NCI-H187 (cell line): ENCODE results near the gene FRS3.

Source experiments
- DNase-seq, 2 experiments: peaks; one replicate each; lab custom pipeline; 2025; lab: John Stamatoyannopoulos, UW

The FRS3 gene

DNA sequence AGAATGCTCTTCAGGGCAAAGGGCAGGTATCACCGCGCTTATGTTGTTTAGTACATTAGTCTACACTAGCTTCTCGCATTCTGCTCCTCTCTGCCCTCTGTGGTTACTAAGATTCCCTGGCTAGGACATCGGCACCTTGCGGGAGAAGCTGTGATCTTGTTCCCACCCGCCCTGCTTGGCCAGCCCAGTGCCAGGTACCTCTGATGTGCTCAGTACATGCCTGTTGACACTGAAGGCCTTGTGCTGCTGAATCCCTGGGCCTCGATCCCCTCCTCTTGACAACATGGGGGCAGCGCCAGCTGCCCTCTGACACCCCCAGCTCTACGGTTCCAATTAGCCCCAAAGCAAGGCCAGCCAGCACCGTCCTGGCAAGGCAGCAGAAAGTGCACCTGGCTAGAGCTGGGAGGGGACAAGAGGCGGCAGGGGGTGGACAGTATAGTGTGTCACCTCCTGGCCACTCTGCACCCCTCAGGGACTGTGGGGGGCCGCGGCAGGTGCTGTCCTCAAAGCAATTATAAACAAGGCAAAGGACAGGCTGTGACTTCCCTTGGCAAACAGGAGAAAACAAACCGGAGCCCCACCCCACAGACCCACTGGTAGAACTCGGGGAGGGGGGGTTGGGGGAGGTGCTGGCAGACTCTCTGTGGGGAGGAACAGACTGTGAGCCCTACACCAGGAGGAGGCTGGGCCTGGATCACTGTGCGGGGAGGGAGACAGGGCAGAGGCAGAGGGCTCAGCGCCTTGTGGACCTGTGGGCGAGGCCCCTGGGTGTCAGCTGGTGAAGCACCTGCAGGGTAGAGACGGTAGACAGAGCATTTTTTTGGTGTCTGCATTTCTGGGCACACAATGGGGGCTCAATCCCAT lies 51.4 kb downstream of the FRS3 start:
- peak in 1 of 2 experiments; percentile 43 for DNase-seq

- DNase-seq = no peak
Observed at GRCh38 chr6:41727705-41728072, 52.0 kb downstream of the FRS3 start.

DNA sequence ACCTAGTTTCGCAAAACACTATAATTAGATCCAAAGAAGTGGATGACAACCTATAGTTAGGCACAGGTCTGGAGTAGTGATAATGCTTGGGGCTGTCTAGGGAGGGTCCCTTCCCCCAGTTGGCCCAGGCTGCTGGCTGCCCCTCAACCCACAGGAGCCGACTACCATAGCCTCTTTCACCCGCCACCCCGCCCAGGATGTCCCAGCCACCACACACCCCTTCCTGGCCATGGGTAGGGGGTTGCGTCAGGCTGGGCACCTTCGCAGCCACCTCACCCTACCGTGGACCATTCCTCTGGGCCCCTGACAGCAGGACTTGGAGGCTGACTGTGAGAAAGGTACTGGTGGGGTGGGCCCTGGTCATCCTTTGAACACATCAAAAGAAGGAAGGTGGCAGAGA lies 52.8 kb downstream of the FRS3 start:
- no peak for DNase-seq

DNA sequence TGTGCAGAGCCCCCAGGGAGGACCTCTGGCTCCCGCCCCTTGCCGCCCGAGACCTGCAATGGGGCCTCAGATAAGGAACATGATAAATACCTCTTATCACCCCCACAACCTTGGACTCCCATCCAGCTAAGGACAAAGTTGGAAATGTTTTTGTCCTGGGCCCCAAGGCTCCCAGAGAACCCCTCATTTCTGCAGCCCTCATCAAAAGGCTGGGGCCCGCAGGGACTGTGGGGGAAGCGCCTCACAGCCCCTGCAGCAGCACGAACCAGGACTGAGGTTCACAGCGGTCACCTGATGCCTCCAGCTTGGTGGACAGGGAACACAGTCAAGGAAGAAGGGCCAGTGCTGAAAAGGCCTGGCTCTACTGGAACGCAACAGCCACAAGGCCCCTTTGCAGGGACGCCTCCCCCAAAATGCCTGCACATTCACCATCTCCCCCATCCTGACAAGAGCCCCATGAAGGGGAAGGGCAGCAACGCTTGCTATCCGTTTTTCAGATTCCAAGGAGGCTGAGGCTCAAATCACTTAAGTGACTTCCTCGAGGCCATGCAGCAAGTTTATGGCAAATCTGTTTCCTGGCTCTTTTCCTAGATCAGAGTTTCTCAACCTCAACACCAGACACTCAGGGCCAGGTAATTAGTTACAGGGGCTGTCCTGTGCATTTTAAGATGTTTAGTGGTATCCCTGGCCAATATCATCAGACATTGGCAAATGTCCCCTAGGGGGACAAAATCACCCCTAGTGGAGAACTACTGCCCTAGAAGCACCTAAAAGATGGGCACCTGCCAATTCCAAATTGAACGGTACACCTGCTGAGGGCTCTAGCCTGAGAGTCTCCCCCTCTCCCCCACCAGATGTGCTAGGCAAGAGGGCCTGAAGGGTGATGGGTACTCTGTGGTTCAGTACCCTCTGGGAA lies 54.9 kb downstream of the FRS3 start:
- DNase-seq = no peak

DNA sequence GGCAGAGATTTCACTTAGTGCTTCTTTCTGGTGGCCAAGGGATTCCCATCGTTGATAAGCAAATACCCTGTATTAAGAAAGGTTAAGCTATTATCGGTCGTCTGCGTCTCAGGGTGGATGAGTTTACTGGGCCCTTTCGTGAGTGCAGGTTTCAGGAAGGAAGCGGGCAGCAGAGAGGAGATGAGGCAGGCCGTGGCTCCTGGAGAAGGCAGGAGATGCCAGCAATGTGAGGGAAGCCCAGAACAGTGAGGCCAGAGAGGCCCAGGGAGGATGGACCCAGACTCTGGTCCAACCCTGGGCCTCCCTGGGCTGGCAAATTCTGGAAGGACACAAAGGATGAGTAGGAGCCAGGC lies 55.5 kb downstream of the FRS3 start:
- DNase-seq = no peak

- DNase-seq = no peak
Observed at GRCh38 chr6:41723530-41724227, 56.0 kb downstream of the FRS3 start.

GRCh38 chr6:41722969-41723529 lies 56.7 kb downstream of the FRS3 start:
- DNase-seq = no peak

DNA sequence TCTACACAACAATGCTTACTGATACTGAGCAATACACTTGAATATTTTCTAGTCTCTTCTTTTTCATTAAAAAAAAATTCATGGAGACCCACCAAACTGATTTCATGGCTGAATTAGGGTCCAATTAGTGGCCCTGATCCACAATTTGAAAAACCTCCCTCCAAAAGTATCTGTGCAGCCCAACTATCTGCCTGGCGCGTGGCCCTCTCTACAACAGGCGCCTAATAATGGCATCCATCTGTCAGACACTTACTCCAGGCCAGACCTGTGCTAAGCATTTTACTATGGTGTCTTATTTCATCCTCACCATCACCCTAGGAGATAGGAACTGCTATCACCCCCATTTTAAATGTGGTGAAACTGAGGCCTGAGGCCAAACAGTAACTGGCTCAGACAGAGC lies 58.3 kb downstream of the FRS3 start:
- DNase-seq = no peak

DNA sequence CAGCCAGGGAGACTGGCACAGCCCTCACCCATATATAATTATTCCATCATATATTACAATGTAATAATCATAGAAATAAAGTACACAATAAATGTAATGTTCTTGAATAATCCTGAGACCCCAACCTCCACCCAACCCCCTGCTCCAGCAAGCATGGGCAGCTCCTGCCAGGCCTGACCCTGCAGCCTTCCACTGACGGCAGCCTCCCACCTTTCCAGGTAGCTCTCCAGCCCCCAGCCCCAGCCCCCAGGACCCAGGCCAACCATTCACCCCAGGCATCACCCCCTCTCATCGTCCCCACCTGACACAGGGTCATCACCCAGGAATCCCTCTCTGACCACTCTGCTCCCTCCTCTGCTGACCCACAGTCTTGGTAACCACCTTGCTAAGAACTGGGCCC lies 58.9 kb downstream of the FRS3 start:
- DNase-seq = no peak

GRCh38 chr6:41720262-41720620 lies 59.5 kb downstream of the FRS3 start:
- DNase-seq = no peak
